Vagina (tissue), 2 donors: Measurements from ENCODE around the gene DPYD. TPM values are rescaled to one million over a fixed set of nuclear protein-coding genes. Genes with fewer than 3 reads are reported as not detected.

Experiments
- DNase-seq, 2 donors: peaks; one replicate each; pipeline ENCODE4 v3.0.0-alpha.2; 2017; ENCODE audit errors: extremely low spot score in 2 of 2
- H3K27ac ChIP-seq: fragments of 200-600 bp; sonication (generic); one replicate; pipeline ENCODE4 v1.5.1; 2019
- H3K27me3 ChIP-seq: fragments of 200-600 bp; sonication (generic); one replicate; pipeline ENCODE4 v1.5.1; 2019
- H3K36me3 ChIP-seq, 2 donors: fragments of 200-600 bp; sonication (generic); one replicate each; pipeline ENCODE4 v1.5.1; 2017 to 2019
- H3K4me1 ChIP-seq: fragments of 200-600 bp; sonication (generic); one replicate; pipeline ENCODE4 v1.5.1; 2019
- H3K4me3 ChIP-seq, 2 donors: fragments of 200-600 bp; sonication (generic); 1 replicate in 1 of 2; 2 replicates in 1 of 2; pipeline ENCODE4 v1.5.1; 2016 to 2019
- H3K9me3 ChIP-seq: fragments of 200-600 bp; sonication (generic); one replicate; pipeline ENCODE4 v1.5.1; 2019
- CTCF ChIP-seq, 3 experiments: fragments of 450-650 bp in 2 of 3; fragments of 200-600 bp in 1 of 3; sonication (generic) in 1 of 3; IDR thresholded peaks; one replicate each; pipeline ENCODE4 v1.5.1; 2017 to 2019; ENCODE audit warnings: antibody characterized with exemption in 3 of 3, mild to moderate bottlenecking in 2 of 3, moderate library complexity in 2 of 3
- POLR2A ChIP-seq, 2 donors: fragments of 450-650 bp; IDR thresholded peaks; one replicate each; pipeline ENCODE4 v1.6.1; 2017; ENCODE audit warnings: antibody characterized with exemption in 2 of 2, mild to moderate bottlenecking in 2 of 2, moderate library complexity in 2 of 2
- POLR2AphosphoS5 ChIP-seq, 2 donors: sonication (generic); formaldehyde crosslinking; IDR thresholded peaks; one replicate each; pipeline ENCODE4 v1.9.0; 2017; ENCODE audit warnings: antibody characterized with exemption in 2 of 2, mild to moderate bottlenecking in 2 of 2, low read depth in 1 of 2; ENCODE audit not compliant: insufficient read depth in 1 of 2
- intact Hi-C: fragments of 100-400 bp; cut with DNase I; formaldehyde crosslinking; loops from one replicate; pipeline ENCODE4 v1.15.1; 2023
- total RNA-seq: library from RNA; depleted of rRNA; stranded (reverse); fragments of >200 nt; gene quantifications from one replicate; pipeline ENCODE4 v1.2.3, GENCODE V29; 2016

The DPYD gene
- total RNA-seq, 1 donor from 2014 or later: 45.7 TPM

GRCh38 chr1:97636941-97637340 is 283.9 kb downstream of the DPYD start:
- intact Hi-C loops: no loop called here
- DNase-seq: no peak
- TF ChIP-seq CTCF (IDR thresholded peaks at IDR 0.05) (no peak), POLR2AphosphoS5 (IDR thresholded peaks at IDR 0.05; ENCODE audit: insufficient read depth in 1 of 2, low read depth in 1 of 2) (no peak), POLR2A (IDR thresholded peaks at IDR 0.05) (no peak)
- peaks cover under 1% of the 10 kb centered on the region for H3K4me1 ChIP-seq
- H3K9me3 ChIP-seq: no peaks in the 10 kb centered on the region
- no peaks in the 10 kb centered on the region for H3K27me3 ChIP-seq
- no peak overlapping the region for H3K4me3 ChIP-seq
- H3K36me3 ChIP-seq: no peaks in the 10 kb centered on the region
- H3K27ac ChIP-seq: no peak overlapping the region

- intact Hi-C loops: no loop called here
- DNase-seq: no peak
- TF ChIP-seq POLR2AphosphoS5 (IDR thresholded peaks at IDR 0.05; ENCODE audit: insufficient read depth in 1 of 2, low read depth in 1 of 2): no peak
- TF ChIP-seq POLR2A (IDR thresholded peaks at IDR 0.05): no peak
- no peak for TF ChIP-seq CTCF (IDR thresholded peaks at IDR 0.05)
These were observed 286.1 kb downstream of the DPYD start for GRCh38 chr1:97634758-97635157.

GRCh38 chr1:97632776-97633175 is 288.1 kb downstream of the DPYD start:
- no peak overlapping the region for H3K27ac ChIP-seq
- intact Hi-C loops: no loop called here
- peaks cover 8% of the 10 kb centered on the region for H3K4me1 ChIP-seq
- DNase-seq: no peak
- no peaks in the 10 kb centered on the region for H3K36me3 ChIP-seq
- H3K4me3 ChIP-seq: no peak overlapping the region
- H3K27me3 ChIP-seq: no peaks in the 10 kb centered on the region
- TF ChIP-seq POLR2A (IDR thresholded peaks at IDR 0.05) (no peak), POLR2AphosphoS5 (IDR thresholded peaks at IDR 0.05; ENCODE audit: insufficient read depth in 1 of 2, low read depth in 1 of 2) (no peak), CTCF (IDR thresholded peaks at IDR 0.05) (no peak)
- H3K9me3 ChIP-seq: no peaks in the 10 kb centered on the region

More at GRCh38 chr1:97634758-97635157, 286.1 kb downstream of the DPYD start:
- Histone ChIP-seq H3K4me1 (peaks cover 8% of the 10 kb centered on the region), H3K9me3 (no peaks in the 10 kb centered on the region), H3K4me3 (no peak overlapping the region), H3K36me3 (no peaks in the 10 kb centered on the region), H3K27me3 (no peaks in the 10 kb centered on the region), H3K27ac (no peak overlapping the region)

- H3K27me3 ChIP-seq: no peaks in the 10 kb centered on the region
- H3K27ac ChIP-seq: no peak overlapping the region
- intact Hi-C loops: no loop called here
- H3K4me1 ChIP-seq: peaks cover 8% of the 10 kb centered on the region
- H3K9me3 ChIP-seq: no peaks in the 10 kb centered on the region
- no peak for DNase-seq
- H3K4me3 ChIP-seq: no peak overlapping the region
- H3K36me3 ChIP-seq: no peaks in the 10 kb centered on the region
- TF ChIP-seq CTCF (IDR thresholded peaks at IDR 0.05) (no peak), POLR2A (IDR thresholded peaks at IDR 0.05) (no peak), POLR2AphosphoS5 (IDR thresholded peaks at IDR 0.05; ENCODE audit: insufficient read depth in 1 of 2, low read depth in 1 of 2) (peak in 1 of 2 donors; percentile 12)
These were observed 288.8 kb downstream of the DPYD start for GRCh38 chr1:97632075-97632474.

GRCh38 chr1:97630948-97631347 is 289.9 kb downstream of the DPYD start:
- Histone ChIP-seq H3K27ac (no peak overlapping the region), H3K4me3 (no peak overlapping the region), H3K9me3 (no peaks in the 10 kb centered on the region), H3K36me3 (no peaks in the 10 kb centered on the region), H3K4me1 (peaks cover 8% of the 10 kb centered on the region), H3K27me3 (no peaks in the 10 kb centered on the region)
- intact Hi-C loops: no loop called here
- TF ChIP-seq POLR2AphosphoS5 (IDR thresholded peaks at IDR 0.05; ENCODE audit: insufficient read depth in 1 of 2, low read depth in 1 of 2) (no peak), POLR2A (IDR thresholded peaks at IDR 0.05) (no peak), CTCF (IDR thresholded peaks at IDR 0.05) (no peak)
- no peak for DNase-seq
